Activated CD8-positive, alpha-beta T cell treated with anti-CD3 and anti-CD28 coated beads for 36 hours (primary cell): ENCODE data around the gene MAP3K8. TPM values are rescaled to one million over a fixed set of nuclear protein-coding genes. Genes with fewer than 3 reads are reported as not detected.

Experiments used
- ATAC-seq: fragments of 200-7000 bp; cut with Tn5 transposase; one replicate; pipeline ENCODE4 v1.10.0; 2021; ENCODE audit warnings: mild to moderate bottlenecking, moderate library complexity
- CTCF ChIA-PET: fragments of 350-600 bp; sonication (Branson Sonifier 250); formaldehyde crosslinking; loops from one replicate; lab custom pipeline; 2021; ENCODE audit warnings: antibody characterized with exemption; lab: Charles Lee
- POLR2A ChIA-PET: fragments of 350-600 bp; sonication (Branson Sonifier 250); formaldehyde crosslinking; loops from one replicate; lab custom pipeline; 2021; ENCODE audit warnings: antibody characterized with exemption; lab: Charles Lee
- DNase-seq: peaks from one replicate; pipeline ENCODE4 v3.0.0-alpha.2; 2020
- H3K27ac Mint-ChIP-seq: one replicate; pipeline ENCODE4 v1.8.0; 2021; ENCODE audit warnings: mild to moderate bottlenecking, mixed read lengths
- H3K27me3 Mint-ChIP-seq: one replicate; pipeline ENCODE4 v1.8.0; 2021; ENCODE audit warnings: mixed read lengths
- H3K36me3 Mint-ChIP-seq: one replicate; pipeline ENCODE4 v1.8.0; 2021; ENCODE audit warnings: low read depth, mixed read lengths
- H3K4me1 Mint-ChIP-seq: one replicate; pipeline ENCODE4 v1.8.0; 2021; ENCODE audit warnings: low read depth, mixed read lengths
- H3K4me3 Mint-ChIP-seq: one replicate; pipeline ENCODE4 v1.8.0; 2021; ENCODE audit warnings: mild to moderate bottlenecking, moderate library complexity, mixed read lengths
- H3K9me3 Mint-ChIP-seq: one replicate; pipeline ENCODE4 v1.8.0; 2021; ENCODE audit warnings: mixed read lengths
- intact Hi-C: fragments of 100-400 bp; cut with micrococcal nuclease; formaldehyde crosslinking; loops from one replicate; pipeline ENCODE4 v1.10.0; 2022
- total RNA-seq, 2 experiments: library from RNA; stranded (reverse); gene quantifications; one replicate each; pipeline ENCODE4 v1.2.3, GENCODE V29; 2021
- TF ChIP-seq, protein P1 (sequence below): fragments of 200-600 bp; IDR thresholded peaks from one replicate; pipeline ENCODE4 v1.8.0; 2022; ENCODE audit warnings: antibody characterized with exemption, mild to moderate bottlenecking

The MAP3K8 gene
- total RNA-seq, 2 experiments from 2014 or later: 24.0 to 25.7 TPM

DNA sequence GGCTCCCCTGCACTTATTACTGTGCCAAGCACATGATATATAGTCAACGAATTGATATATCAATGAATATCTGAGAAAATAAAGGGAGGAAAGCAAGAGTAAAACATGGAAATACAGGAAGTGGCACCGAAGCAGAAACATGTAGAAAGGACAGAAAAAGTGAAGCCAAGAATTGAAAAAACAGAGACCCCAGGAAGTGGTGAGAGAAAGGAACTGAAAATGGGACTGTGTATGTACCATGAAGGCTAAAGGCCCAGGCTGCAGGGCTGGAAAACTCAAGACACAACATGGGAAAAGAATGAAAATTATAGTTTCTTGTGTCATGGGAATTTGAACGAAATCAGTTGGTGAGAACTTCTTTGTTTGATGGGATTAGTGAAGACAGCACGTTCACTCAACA lies 60.6 kb downstream of the MAP3K8 start:
- POLR2A ChIA-PET: interaction anchor here (0.6 to 1.0 kb wide), 2 partner anchors 68 to 81 kb away, joined by 3 read pairs; no protein-coding TSS in a partner anchor
- intact Hi-C loops: no loop called here
- no peak for ATAC-seq
- peaks cover 56% of the 10 kb centered on the region for H3K4me1 Mint-ChIP-seq
- H3K27ac Mint-ChIP-seq: no peak overlapping the region
- CTCF ChIA-PET: interaction anchor here (1.3 to 1.9 kb wide), 2 partner anchors 10 to 13 kb away, joined by 3 to 8 read pairs; no protein-coding TSS in a partner anchor
- no peaks in the 10 kb centered on the region for H3K27me3 Mint-ChIP-seq
- DNase-seq: no peak
- H3K4me3 Mint-ChIP-seq: no peak overlapping the region
- no peaks in the 10 kb centered on the region for H3K36me3 Mint-ChIP-seq
- H3K9me3 Mint-ChIP-seq: no peaks in the 10 kb centered on the region
- TF ChIP-seq, protein P1, sequence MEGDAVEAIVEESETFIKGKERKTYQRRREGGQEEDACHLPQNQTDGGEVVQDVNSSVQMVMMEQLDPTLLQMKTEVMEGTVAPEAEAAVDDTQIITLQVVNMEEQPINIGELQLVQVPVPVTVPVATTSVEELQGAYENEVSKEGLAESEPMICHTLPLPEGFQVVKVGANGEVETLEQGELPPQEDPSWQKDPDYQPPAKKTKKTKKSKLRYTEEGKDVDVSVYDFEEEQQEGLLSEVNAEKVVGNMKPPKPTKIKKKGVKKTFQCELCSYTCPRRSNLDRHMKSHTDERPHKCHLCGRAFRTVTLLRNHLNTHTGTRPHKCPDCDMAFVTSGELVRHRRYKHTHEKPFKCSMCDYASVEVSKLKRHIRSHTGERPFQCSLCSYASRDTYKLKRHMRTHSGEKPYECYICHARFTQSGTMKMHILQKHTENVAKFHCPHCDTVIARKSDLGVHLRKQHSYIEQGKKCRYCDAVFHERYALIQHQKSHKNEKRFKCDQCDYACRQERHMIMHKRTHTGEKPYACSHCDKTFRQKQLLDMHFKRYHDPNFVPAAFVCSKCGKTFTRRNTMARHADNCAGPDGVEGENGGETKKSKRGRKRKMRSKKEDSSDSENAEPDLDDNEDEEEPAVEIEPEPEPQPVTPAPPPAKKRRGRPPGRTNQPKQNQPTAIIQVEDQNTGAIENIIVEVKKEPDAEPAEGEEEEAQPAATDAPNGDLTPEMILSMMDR: no peak

DNA sequence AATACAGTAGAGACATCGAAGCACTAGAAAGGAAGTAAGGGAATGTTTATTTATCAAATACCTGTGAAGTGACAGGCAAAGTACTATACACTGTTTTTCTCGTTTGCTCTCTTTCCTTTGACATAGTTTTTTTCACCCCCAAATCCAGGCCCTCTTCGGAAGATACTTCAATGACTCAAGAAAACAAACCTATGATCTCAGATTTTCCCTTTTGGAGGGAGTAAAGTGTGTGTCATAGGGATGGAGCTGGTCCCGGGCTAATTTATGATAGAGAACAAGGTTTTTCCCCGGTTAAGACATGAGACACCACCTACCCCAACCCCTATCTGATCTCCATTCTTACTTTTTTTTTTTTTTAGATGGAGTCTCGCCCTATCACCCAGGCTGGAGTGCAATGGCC lies 61.7 kb downstream of the MAP3K8 start:
- intact Hi-C loops: no loop called here
- no peaks in the 10 kb centered on the region for H3K9me3 Mint-ChIP-seq
- no peaks in the 10 kb centered on the region for H3K36me3 Mint-ChIP-seq
- peaks cover 57% of the 10 kb centered on the region for H3K4me1 Mint-ChIP-seq
- TF ChIP-seq, protein P1: no peak
- ATAC-seq: no peak
- peak overlapping the region; percentile 4 for H3K27ac Mint-ChIP-seq
- POLR2A ChIA-PET: interaction anchor here (0.6 kb wide), 1 partner anchor 332 kb away, joined by 3 read pairs; no protein-coding TSS in a partner anchor
- H3K27me3 Mint-ChIP-seq: no peaks in the 10 kb centered on the region
- no peak for DNase-seq
- CTCF ChIA-PET: no interaction called here
- no peak overlapping the region for H3K4me3 Mint-ChIP-seq

DNA sequence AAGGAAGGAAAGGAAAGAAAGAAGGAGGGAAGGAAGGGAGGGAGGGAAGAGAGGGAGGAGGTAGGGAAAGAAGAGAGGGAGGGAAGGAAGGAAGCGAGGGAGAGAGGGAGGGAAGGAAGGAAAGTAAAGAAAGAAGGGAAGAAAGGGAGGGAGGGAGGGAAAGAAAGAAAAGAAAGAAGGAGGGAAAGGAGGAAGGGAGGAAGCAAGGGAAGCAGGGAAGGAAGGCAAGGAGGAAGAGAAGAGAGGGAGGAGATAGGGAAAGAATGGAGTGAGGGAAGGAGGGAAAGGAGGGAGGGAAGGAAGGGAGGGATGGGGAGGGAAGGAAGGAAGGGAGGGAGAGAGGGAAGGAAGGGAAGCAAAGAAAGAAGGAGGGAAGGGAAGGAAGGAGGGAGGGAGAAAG lies 65.8 kb downstream of the MAP3K8 start:
- CTCF ChIA-PET: no interaction called here
- TF ChIP-seq, protein P1: no peak
- intact Hi-C loops: no loop called here
- Mint-ChIP-seq H3K27me3 (no peaks in the 10 kb centered on the region), H3K4me3 (no peak overlapping the region), H3K9me3 (no peaks in the 10 kb centered on the region), H3K4me1 (peaks cover 47% of the 10 kb centered on the region), H3K27ac (no peak overlapping the region), H3K36me3 (no peaks in the 10 kb centered on the region)
- ATAC-seq: no peak
- DNase-seq: no peak
- POLR2A ChIA-PET: interaction anchor here (1.2 kb wide), 1 partner anchor 152 kb away, joined by 3 read pairs; no protein-coding TSS in a partner anchor

DNA sequence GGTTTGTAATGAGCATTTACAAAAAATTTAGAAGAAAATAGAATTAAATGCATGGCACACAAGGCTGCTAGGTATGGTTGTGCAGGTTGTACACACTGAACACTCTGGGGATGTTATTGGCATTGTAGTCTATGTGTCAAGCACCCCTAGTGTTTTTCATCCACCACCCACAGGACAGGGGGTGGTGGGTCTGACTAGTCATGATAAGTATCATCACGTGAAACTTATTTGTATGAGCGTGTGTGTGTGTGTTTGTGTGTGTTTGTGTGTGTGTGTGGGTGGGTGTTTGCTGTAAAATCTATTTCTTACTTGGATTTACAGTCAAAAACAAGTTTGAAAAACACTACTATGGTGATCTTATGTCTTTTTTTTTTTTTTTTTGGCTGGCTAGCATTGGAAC lies 66.5 kb downstream of the MAP3K8 start:
- Mint-ChIP-seq H3K36me3 (no peaks in the 10 kb centered on the region), H3K9me3 (no peaks in the 10 kb centered on the region), H3K27me3 (no peaks in the 10 kb centered on the region), H3K4me3 (no peak overlapping the region), H3K27ac (peak overlapping the region; percentile 69), H3K4me1 (peaks cover 46% of the 10 kb centered on the region)
- ChIA-PET POLR2A (no interaction called here), CTCF (no interaction called here)
- peak; percentile 37 for ATAC-seq
- intact Hi-C loops: no loop called here
- DNase-seq: peak; percentile 20
- TF ChIP-seq, protein P1: no peak

DNA sequence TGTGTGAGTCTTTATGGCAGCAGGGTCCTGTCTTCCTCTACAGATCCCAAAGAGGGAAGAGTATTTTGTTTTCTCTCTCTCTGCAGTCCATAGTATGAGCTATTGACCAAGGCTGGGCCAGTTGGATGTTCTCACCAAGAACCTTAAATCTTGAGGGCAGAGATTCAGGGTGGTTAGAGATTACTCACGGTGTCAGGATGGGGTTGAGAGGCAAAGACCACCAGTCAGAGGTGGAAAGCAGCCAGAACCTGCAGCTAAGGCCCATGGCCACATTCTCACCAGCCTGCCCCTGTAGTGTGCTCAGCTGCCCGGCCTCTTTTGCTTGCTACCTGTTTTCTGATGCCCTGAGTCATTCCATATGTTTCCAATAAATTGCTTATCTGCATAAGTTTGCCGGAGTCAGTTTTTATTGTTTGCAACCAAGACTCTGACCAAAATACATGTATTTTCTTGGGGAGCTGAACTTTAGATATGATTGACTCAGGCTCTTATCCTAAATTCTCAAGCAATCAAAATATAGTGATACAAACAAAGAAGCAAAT lies 67.0 kb downstream of the MAP3K8 start:
- TF ChIP-seq, protein P1: no peak
- no peak for DNase-seq
- peaks cover 47% of the 10 kb centered on the region for H3K4me1 Mint-ChIP-seq
- ChIA-PET CTCF (interaction anchor here (2.1 kb wide), 1 partner anchor 109 kb away, joined by 7 read pairs; no protein-coding TSS in a partner anchor), POLR2A (no interaction called here)
- H3K36me3 Mint-ChIP-seq: no peaks in the 10 kb centered on the region
- intact Hi-C loops: no loop called here
- no peak overlapping the region for H3K4me3 Mint-ChIP-seq
- peak overlapping the region; percentile 69 for H3K27ac Mint-ChIP-seq
- no peaks in the 10 kb centered on the region for H3K9me3 Mint-ChIP-seq
- peak; percentile 21 for ATAC-seq
- H3K27me3 Mint-ChIP-seq: no peaks in the 10 kb centered on the region
